SU-DHL-6 (cell line): Measurements from ENCODE around the gene NSMCE4A.

Source experiments
- EZH2phosphoT487 ChIP-seq: fragments of 200-600 bp; sonication (generic), shearing (Covaris generic); conservative IDR thresholded peaks from 2 replicates; pipeline ENCODE4 v1.6.1; 2018; ENCODE audit warnings: mild to moderate bottlenecking, antibody characterized with exemption, low read length, moderate library complexity, mixed read lengths
- TF ChIP-seq, protein P1 (sequence below): fragments of 200-600 bp; sonication (generic); IDR thresholded peaks from one replicate; pipeline ENCODE4 v1.5.1; 2017; ENCODE audit warnings: antibody characterized with exemption, mild to moderate bottlenecking, low read length, moderate library complexity; ENCODE audit not compliant: insufficient read depth, poor library complexity, severe bottlenecking

DNA sequence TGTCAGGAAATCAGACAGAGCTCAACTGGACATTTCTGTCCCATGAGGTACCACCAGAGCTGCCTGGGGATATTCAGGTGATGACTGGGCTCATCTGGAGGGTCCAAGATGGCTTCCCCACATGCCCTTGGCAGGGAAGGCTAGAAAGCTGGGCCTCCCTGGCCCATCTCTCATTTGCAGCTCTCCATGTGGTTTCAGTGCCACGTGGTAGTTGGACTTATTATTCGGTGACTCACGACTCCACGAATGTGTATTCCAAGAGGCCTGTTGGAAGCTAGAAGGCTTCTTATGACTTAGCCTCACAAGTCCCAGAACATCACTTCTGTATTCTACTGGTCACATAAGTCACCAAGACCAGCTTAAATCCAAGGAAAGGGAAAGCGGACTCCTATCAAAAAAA lies 22.8 kb downstream of the NSMCE4A start:
- TF ChIP-seq, protein P1, sequence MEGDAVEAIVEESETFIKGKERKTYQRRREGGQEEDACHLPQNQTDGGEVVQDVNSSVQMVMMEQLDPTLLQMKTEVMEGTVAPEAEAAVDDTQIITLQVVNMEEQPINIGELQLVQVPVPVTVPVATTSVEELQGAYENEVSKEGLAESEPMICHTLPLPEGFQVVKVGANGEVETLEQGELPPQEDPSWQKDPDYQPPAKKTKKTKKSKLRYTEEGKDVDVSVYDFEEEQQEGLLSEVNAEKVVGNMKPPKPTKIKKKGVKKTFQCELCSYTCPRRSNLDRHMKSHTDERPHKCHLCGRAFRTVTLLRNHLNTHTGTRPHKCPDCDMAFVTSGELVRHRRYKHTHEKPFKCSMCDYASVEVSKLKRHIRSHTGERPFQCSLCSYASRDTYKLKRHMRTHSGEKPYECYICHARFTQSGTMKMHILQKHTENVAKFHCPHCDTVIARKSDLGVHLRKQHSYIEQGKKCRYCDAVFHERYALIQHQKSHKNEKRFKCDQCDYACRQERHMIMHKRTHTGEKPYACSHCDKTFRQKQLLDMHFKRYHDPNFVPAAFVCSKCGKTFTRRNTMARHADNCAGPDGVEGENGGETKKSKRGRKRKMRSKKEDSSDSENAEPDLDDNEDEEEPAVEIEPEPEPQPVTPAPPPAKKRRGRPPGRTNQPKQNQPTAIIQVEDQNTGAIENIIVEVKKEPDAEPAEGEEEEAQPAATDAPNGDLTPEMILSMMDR: no peak
- TF ChIP-seq EZH2phosphoT487: no peak
